AG04450 (cell line): ENCODE results near the gene TMEM135. TPM values are rescaled to one million over a fixed set of nuclear protein-coding genes. Genes with fewer than 3 reads are reported as not detected.

Experiments
- CTCF ChIA-PET: fragments of 300-600, 350-600 bp; formaldehyde crosslinking; extraction: SDS; loops from one replicate; lab custom pipeline; 2022; ENCODE audit warnings: antibody characterized with exemption, inconsistent platforms; lab: Charles Lee
- POLR2A ChIA-PET: fragments of 350-600 bp; formaldehyde crosslinking; extraction: SDS; loops from one replicate; lab custom pipeline; 2021; ENCODE audit warnings: antibody characterized with exemption, inconsistent platforms; lab: Yijun Ruan, JAX
- DNase-seq: peaks from one replicate; pipeline ENCODE4 v3.0.0-alpha.2; 2011; ENCODE audit warnings: low read depth, low spot score
- H3K27ac ChIP-seq: one replicate; pipeline ENCODE4 v1.5.1; 2012; ENCODE audit warnings: low read depth, low read length, control low read depth
- H3K27me3 ChIP-seq: one replicate; pipeline ENCODE4 v1.6.0; 2012; ENCODE audit warnings: low read length; ENCODE audit not compliant: control insufficient read depth, insufficient read depth
- H3K4me3 ChIP-seq: 2 replicates; pipeline ENCODE4 v1.5.1; 2011; ENCODE audit warnings: mild to moderate bottlenecking, low read depth, low read length, control low read depth
- H3K9me3 ChIP-seq: 2 replicates; pipeline ENCODE4 v1.5.1; 2012; ENCODE audit warnings: low read length; ENCODE audit not compliant: control insufficient read depth, insufficient read depth
- polyA plus RNA-seq: library from polyadenylated mRNA; depleted of rRNA; stranded (reverse); fragments of >200 nt; gene quantifications from 2 replicates; pipeline ENCODE4 v1.2.3, GENCODE V29; 2011
- TF ChIP-seq, protein P1 (sequence below): IDR thresholded peaks from 2 replicates; pipeline ENCODE4 v1.5.1; 2011; ENCODE audit warnings: low read depth, low read length, control low read depth, inconsistent platforms

The TMEM135 gene
- polyA plus RNA-seq, 1 experiment, result 12.6 TPM

DNA sequence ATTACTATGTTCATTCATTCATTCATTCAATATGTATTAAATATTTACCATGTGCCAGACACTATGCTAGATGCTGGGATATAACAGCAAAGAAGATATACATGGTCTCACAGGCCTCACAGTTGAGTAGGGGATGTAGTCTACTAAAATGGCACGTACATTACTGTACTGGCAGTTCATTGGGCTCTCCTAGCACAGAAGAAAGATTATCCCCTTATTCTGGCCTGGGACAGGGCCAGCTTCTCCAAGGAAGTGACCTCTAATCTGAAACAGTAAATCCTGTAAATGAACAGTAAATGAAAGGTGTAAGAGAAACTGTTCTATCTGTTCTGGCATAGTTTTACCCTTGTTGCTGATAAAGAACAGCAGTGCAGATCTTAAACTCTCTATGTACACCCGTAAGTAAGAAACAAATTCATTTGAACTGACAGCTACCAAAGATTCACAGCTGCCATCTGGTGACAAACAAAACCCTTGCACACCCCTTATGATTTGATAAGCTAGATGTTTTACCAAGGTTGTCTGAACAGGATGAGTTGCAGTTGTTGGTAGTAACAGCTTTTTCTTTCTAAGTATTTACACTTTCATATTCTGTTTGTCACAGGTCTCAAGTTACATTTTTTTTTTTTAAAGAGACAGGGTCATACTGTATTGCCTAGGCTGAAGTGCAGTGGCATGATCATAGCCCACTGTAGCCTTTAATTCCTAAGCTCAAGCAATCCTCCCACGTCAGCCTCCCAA lies 263.1 kb downstream of the TMEM135 start:
- H3K4me3 ChIP-seq, result no peak overlapping the region
- no peaks in the 10 kb centered on the region for H3K27me3 ChIP-seq
- no peak overlapping the region for H3K27ac ChIP-seq
- ChIA-PET POLR2A (no interaction called here), CTCF (interaction anchor here (0.6 to 4.4 kb wide), 6 partner anchors 11 to 430 kb away, joined by 3 to 35 read pairs (median 9); no protein-coding TSS in a partner anchor)
- no peaks in the 10 kb centered on the region for H3K9me3 ChIP-seq
- DNase-seq, result no peak
- TF ChIP-seq, protein P1, sequence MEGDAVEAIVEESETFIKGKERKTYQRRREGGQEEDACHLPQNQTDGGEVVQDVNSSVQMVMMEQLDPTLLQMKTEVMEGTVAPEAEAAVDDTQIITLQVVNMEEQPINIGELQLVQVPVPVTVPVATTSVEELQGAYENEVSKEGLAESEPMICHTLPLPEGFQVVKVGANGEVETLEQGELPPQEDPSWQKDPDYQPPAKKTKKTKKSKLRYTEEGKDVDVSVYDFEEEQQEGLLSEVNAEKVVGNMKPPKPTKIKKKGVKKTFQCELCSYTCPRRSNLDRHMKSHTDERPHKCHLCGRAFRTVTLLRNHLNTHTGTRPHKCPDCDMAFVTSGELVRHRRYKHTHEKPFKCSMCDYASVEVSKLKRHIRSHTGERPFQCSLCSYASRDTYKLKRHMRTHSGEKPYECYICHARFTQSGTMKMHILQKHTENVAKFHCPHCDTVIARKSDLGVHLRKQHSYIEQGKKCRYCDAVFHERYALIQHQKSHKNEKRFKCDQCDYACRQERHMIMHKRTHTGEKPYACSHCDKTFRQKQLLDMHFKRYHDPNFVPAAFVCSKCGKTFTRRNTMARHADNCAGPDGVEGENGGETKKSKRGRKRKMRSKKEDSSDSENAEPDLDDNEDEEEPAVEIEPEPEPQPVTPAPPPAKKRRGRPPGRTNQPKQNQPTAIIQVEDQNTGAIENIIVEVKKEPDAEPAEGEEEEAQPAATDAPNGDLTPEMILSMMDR, result no peak

DNA sequence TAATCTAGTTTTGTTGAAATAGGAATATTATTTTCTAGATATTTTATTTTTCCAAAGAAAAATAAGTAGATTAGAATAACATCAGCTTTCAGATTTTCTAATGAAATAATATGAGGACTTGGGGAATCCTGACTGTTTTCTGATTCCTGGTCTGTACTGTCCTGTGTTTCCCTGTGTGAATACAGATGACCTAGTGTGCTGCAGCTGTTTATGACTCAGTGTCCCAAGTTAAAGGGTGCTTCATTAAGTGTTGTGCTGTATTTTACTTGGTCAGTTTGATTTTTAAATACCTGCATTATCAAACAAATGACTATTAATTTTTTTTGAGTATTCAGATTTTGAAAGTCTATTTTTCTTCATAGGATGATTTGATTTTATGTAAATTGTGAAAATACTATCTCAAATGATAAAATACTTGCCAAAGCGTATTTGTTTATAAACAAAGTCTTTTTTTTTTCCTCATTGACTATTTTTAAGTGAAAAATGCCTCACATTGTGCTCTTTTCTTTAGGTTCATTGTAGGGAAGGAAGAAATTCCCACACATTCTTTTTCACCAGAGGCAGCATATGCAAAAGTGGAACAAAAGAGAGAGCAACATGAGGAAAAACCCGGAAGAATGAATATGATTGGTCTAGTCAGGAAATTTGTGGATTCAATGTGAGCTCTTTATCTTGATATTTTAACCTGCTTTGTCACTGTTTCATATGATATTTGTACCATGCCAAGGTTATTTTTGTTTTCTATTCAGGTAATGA lies 264.2 kb downstream of the TMEM135 start:
- CTCF ChIA-PET, result interaction anchor here (0.6 to 4.4 kb wide), 5 partner anchors 31 to 431 kb away, joined by 3 to 35 read pairs (median 5); no protein-coding TSS in a partner anchor

DNA sequence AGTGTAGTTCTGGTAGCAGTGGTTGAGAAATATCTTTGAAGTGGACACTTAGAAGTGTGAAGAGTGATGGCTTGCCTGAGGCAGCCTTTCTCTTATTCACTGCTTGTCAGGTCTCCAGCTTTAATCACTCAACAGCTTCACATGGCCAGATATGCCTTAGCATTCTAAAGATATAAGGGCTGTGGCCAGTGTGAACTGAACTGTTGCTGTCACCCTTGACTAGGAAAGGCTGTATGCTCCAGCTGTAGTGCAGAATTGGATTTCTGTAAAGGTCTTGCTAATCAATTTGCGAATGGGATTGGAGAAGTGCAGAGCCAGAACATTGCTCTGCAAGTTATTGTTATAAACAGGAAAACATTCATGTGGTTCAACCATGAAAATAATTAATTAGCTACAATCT lies 266.7 kb downstream of the TMEM135 start:
- Histone ChIP-seq H3K4me3 (no peak overlapping the region), H3K27ac (no peak overlapping the region), H3K27me3 (no peaks in the 10 kb centered on the region), H3K9me3 (no peaks in the 10 kb centered on the region)
- no peak for DNase-seq
- ChIA-PET CTCF (interaction anchor here (1.1 kb wide), 1 partner anchor 365 kb away, joined by 6 read pairs; no protein-coding TSS in a partner anchor), POLR2A (no interaction called here)
- TF ChIP-seq, protein P1, result no peak

More for the DNA sequence above, 264.2 kb downstream of the TMEM135 start:
- H3K27me3 ChIP-seq, result no peaks in the 10 kb centered on the region
- H3K4me3 ChIP-seq, result no peak overlapping the region
- no peaks in the 10 kb centered on the region for H3K9me3 ChIP-seq
- H3K27ac ChIP-seq, result no peak overlapping the region
- TF ChIP-seq, protein P1, result no peak
- no peak for DNase-seq
- POLR2A ChIA-PET, result no interaction called here

DNA sequence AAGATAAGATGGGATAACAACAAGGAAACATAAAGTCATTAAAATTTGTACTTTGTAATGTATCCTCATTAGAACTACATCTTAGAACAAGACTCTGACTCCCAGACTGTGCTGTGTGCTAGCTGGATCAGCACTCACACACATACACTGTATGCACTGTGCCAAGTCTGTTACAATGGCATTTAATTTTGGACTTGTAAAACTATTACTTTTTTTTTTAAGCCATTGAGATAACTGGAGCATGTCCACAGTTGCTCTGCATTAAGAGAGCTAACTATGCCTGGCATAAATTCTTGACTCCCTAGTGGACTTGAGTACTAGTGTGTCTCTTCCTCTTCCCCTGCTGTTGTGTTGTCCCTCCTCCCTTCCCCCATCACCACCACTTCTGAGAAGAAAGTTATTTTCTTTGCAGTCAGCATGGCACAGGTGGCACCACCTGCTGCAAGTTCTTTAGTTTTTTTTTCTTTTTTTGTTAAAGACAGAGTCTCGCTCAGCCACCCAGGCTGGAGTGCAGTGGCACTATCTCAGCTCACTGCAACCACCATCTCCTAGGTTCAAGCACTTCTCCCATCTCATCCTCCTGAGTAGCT lies 268.6 kb downstream of the TMEM135 start:
- DNase-seq, result no peak
- Histone ChIP-seq H3K4me3 (no peak overlapping the region), H3K27me3 (no peaks in the 10 kb centered on the region), H3K9me3 (no peaks in the 10 kb centered on the region), H3K27ac (no peak overlapping the region)
- ChIA-PET CTCF (interaction anchor here (1.0 to 1.5 kb wide), 2 partner anchors 311 to 325 kb away, joined by 3 to 4 read pairs; no protein-coding TSS in a partner anchor), POLR2A (no interaction called here)
- TF ChIP-seq, protein P1, result no peak
